HepG2 (cell line): ENCODE measurements around the gene ETS1. TPM values are rescaled to one million over a fixed set of nuclear protein-coding genes. Genes with fewer than 3 reads are reported as not detected.

Experiments
- ATAC-seq: fragments of 200-7000 bp; cut with Tn5 transposase; 3 replicates; pipeline ENCODE4 v1.9.1; 2020; ENCODE audit warnings: mild to moderate bottlenecking, moderate library complexity
- BruUV-seq: library from RNA; stranded (reverse); fragments of 400-500 nt; replicated peaks from 2 replicates; lab custom pipeline; 2021; lab: Mats Ljungman, UMichigan
- CTCF ChIA-PET: fragments of 300-600 bp; formaldehyde crosslinking; extraction: SDS; loops from one replicate; lab custom pipeline; 2021; ENCODE audit warnings: low total read pairs, inconsistent platforms, low intra/inter-chr PET ratio; lab: Yijun Ruan, JAX
- POLR2A ChIA-PET: fragments of 350-600 bp; sonication (Branson Sonifier 250); formaldehyde crosslinking; loops from one replicate; lab custom pipeline; 2020; ENCODE audit warnings: antibody characterized with exemption, inconsistent platforms; lab: Yijun Ruan, JAX
- DNase-seq: peaks from one replicate; pipeline ENCODE4 v3.0.0-alpha.2; 2015; ENCODE audit warnings: low spot score
- FAIRE-seq: peaks from 3 replicates; lab custom pipeline; 2011; peaks lifted over from hg19 to GRCh38; lab: Jason Lieb, UNC
- H2AFZ ChIP-seq: one replicate; pipeline ENCODE4 v1.6.1; 2011; ENCODE audit warnings: low read length, inconsistent platforms
- H3K27ac ChIP-seq: fragments of 300-600 bp; 3 replicates; pipeline ENCODE4 v1.8.0; 2011; ENCODE audit warnings: mixed run types, mild to moderate bottlenecking, mixed read lengths, low read length, inconsistent platforms; ENCODE audit not compliant: insufficient read depth; ENCODE audit errors: extremely low read length
- H3K27me3 ChIP-seq, 2 experiments: fragments of 200-600 bp in 1 of 2; 2 replicates in 1 of 2; 3 replicates in 1 of 2; pipeline versions ENCODE4 v1.6.0 to v1.8.0; 2011; ENCODE audit warnings: low read length in 2 of 2, mild to moderate bottlenecking in 2 of 2, moderate library complexity in 2 of 2, inconsistent platforms in 1 of 2; ENCODE audit not compliant: insufficient read depth in 2 of 2, control insufficient read depth in 1 of 2
- H3K36me3 ChIP-seq, 2 experiments: fragments of 200-600 bp in 1 of 2; replicated peaks in 1 of 2; 2 replicates in 1 of 2; 3 replicates in 1 of 2; pipeline versions ENCODE4 v1.5.1 to v1.8.0; 2011; ENCODE audit warnings: low read length in 2 of 2, inconsistent platforms in 1 of 2; ENCODE audit not compliant: insufficient read depth in 2 of 2, control insufficient read depth in 1 of 2
- H3K4me1 ChIP-seq: 2 replicates; pipeline ENCODE4 v1.5.1; 2012; ENCODE audit warnings: low read length, inconsistent platforms; ENCODE audit not compliant: insufficient read depth
- H3K4me2 ChIP-seq: 2 replicates; pipeline ENCODE4 v1.6.0; 2011; ENCODE audit warnings: low read depth, low read length, inconsistent platforms
- H3K4me3 ChIP-seq, 3 experiments: fragments of 200-600 bp in 1 of 3; sonication (generic), shearing (Covaris generic) in 1 of 3; replicated peaks in 1 of 3; 2 replicates each; pipeline ENCODE4 v1.5.1; 2011 to 2016; ENCODE audit warnings: low read length in 3 of 3, inconsistent platforms in 2 of 3, low read depth in 2 of 3, mild to moderate bottlenecking in 2 of 3, control low read depth in 1 of 3, mixed read lengths in 1 of 3; ENCODE audit not compliant: insufficient read depth in 1 of 3
- H3K79me2 ChIP-seq: one replicate; pipeline ENCODE4 v1.6.1; 2011; ENCODE audit warnings: low read length, inconsistent platforms; ENCODE audit not compliant: insufficient read depth
- H3K9ac ChIP-seq: 2 replicates; pipeline ENCODE4 v1.6.0; 2011; ENCODE audit warnings: mild to moderate bottlenecking, low read depth, low read length, inconsistent platforms; ENCODE audit not compliant: insufficient read depth
- H3K9me3 ChIP-seq: 2 replicates; pipeline ENCODE4 v1.5.1; 2012; ENCODE audit warnings: mild to moderate bottlenecking, low read length
- H4K20me1 ChIP-seq: 2 replicates; pipeline ENCODE4 v1.6.0; 2011; ENCODE audit warnings: inconsistent platforms, mild to moderate bottlenecking, low read length, moderate library complexity; ENCODE audit not compliant: insufficient read depth
- CBFB ChIP-seq: sonication (generic); formaldehyde crosslinking; IDR thresholded peaks from 2 replicates; pipeline ENCODE4 v1.4.0; 2020; ENCODE audit warnings: missing genetic modification reagents
- CEBPB ChIP-seq: IDR thresholded peaks from 2 replicates; pipeline ENCODE4 v1.6.1; 2011; ENCODE audit warnings: low read depth, low read length, improper control_type of control experiment, borderline replicate concordance
- HINFP ChIP-seq: sonication (generic); formaldehyde crosslinking; IDR thresholded peaks from 2 replicates; pipeline ENCODE4 v1.4.0; 2020; ENCODE audit warnings: low read depth, mild to moderate bottlenecking, missing genetic modification reagents
- MEIS1 ChIP-seq: sonication (generic); formaldehyde crosslinking; IDR thresholded peaks from 2 replicates; pipeline ENCODE4 v1.9.0; 2021; ENCODE audit warnings: mild to moderate bottlenecking, missing genetic modification reagents, moderate library complexity, borderline replicate concordance
- MEIS2 ChIP-seq: sonication (generic); formaldehyde crosslinking; IDR thresholded peaks from 2 replicates; pipeline ENCODE4 v1.9.0; 2021; ENCODE audit warnings: mild to moderate bottlenecking, missing genetic modification reagents
- MZF1 ChIP-seq: sonication (generic); formaldehyde crosslinking; IDR thresholded peaks from 2 replicates; pipeline ENCODE4 v1.8.1; 2023; ENCODE audit warnings: mild to moderate bottlenecking, missing genetic modification reagents, borderline replicate concordance
- NFE2 ChIP-seq: sonication (generic); formaldehyde crosslinking; IDR thresholded peaks from 2 replicates; pipeline ENCODE4 v1.4.0; 2020; ENCODE audit warnings: missing genetic modification reagents
- NR1H2 ChIP-seq: sonication (generic); formaldehyde crosslinking; IDR thresholded peaks from 2 replicates; pipeline ENCODE4 v1.8.1; 2022; ENCODE audit warnings: low read depth, missing genetic modification reagents, borderline replicate concordance
- NR2C2 ChIP-seq: sonication (generic); formaldehyde crosslinking; IDR thresholded peaks from 2 replicates; pipeline ENCODE4 v1.4.0; 2020; ENCODE audit warnings: missing genetic modification reagents, mild to moderate bottlenecking, moderate library complexity, borderline replicate concordance
- RFXAP ChIP-seq: sonication (generic); formaldehyde crosslinking; IDR thresholded peaks from 2 replicates; pipeline ENCODE4 v1.4.0; 2020; ENCODE audit warnings: missing genetic modification reagents, borderline replicate concordance
- SYNCRIP ChIP-seq: fragments of 200-400 bp; formaldehyde crosslinking; IDR thresholded peaks from 2 replicates; pipeline ENCODE4 v1.6.1; 2018; ENCODE audit warnings: mild to moderate bottlenecking, low read depth, low read length; ENCODE audit not compliant: insufficient read depth
- ZFAT ChIP-seq: sonication (generic); formaldehyde crosslinking; conservative IDR thresholded peaks from 2 replicates; pipeline ENCODE4 v1.8.1; 2023; ENCODE audit warnings: missing genetic modification reagents, inconsistent platforms
- ZFP82 ChIP-seq: sonication (generic); formaldehyde crosslinking; IDR thresholded peaks from 2 replicates; pipeline ENCODE4 v1.5.1; 2020; ENCODE audit warnings: mild to moderate bottlenecking, missing genetic modification reagents, borderline replicate concordance
- ZNF232 ChIP-seq: sonication (generic); formaldehyde crosslinking; IDR thresholded peaks from 2 replicates; pipeline ENCODE4 v1.4.0; 2020; ENCODE audit warnings: missing genetic modification reagents, borderline replicate concordance
- ZNF367 ChIP-seq: sonication (generic); formaldehyde crosslinking; IDR thresholded peaks from 2 replicates; pipeline ENCODE4 v1.4.0; 2020; ENCODE audit warnings: missing genetic modification reagents, borderline replicate concordance
- ZNF790 ChIP-seq: sonication (generic); formaldehyde crosslinking; IDR thresholded peaks from 2 replicates; pipeline ENCODE4 v1.8.0; 2022; ENCODE audit warnings: missing genetic modification reagents, mild to moderate bottlenecking, borderline replicate concordance
- WGBS: methylation state at CpG from one replicate; pipeline ENCODE4 v1.1.6; 2017; ENCODE audit warnings: low lambda C conversion rate; 5-methylcytosine and 5-hydroxymethylcytosine counted together
- in situ Hi-C: cut with HindIII; loops from 2 replicates; pipeline ENCODE4 v1.10.0; 2017; ENCODE audit warnings: low pct_unique_long_range_greater_than_20kb; ENCODE audit not compliant: extremely low pct_ligation_motif_present
- intact Hi-C: fragments of 100-400 bp; cut with micrococcal nuclease; formaldehyde crosslinking; loops from one replicate; pipeline ENCODE4 v1.10.0; 2022; ENCODE audit not compliant: unreplicated experiment
- polyA plus RNA-seq, 8 experiments: library from polyadenylated mRNA; depleted of rRNA in 3 of 8; stranded (reverse) in 7 of 8; unstranded in 1 of 8; fragments of >200 nt; fragmentation: Illumina TruSeq in 4 of 8; extraction: Trizol in 4 of 8; gene quantifications; 2 replicates each; pipeline versions ENCODE4 v1.2.1 to v1.2.3, GENCODE V29; 2011 to 2016; ENCODE audit warnings: low read depth in 4 of 8, missing spikeins in 1 of 8, mixed read lengths in 1 of 8; ENCODE audit not compliant: insufficient read depth in 1 of 8
- total RNA-seq, 5 experiments: library from RNA; depleted of rRNA; stranded (reverse); fragments of >200 nt; fragmentation: Illumina TruSeq; extraction: Trizol; gene quantifications; 2 replicates each; pipeline ENCODE4 v1.2.3, GENCODE V29; 2016; ENCODE audit warnings: low read depth in 1 of 5
- TF ChIP-seq, protein P1 (sequence below): sonication (generic); formaldehyde crosslinking; IDR thresholded peaks from 2 replicates; pipeline ENCODE4 v1.4.0; 2020; ENCODE audit warnings: missing genetic modification reagents

ETS1 gene
- total and polyA plus RNA-seq, 2 of the 13 experiments (the other 11 are each of a cell fraction or from before 2014, with no cell fraction given): 0.18 to 0.34 TPM

DNA sequence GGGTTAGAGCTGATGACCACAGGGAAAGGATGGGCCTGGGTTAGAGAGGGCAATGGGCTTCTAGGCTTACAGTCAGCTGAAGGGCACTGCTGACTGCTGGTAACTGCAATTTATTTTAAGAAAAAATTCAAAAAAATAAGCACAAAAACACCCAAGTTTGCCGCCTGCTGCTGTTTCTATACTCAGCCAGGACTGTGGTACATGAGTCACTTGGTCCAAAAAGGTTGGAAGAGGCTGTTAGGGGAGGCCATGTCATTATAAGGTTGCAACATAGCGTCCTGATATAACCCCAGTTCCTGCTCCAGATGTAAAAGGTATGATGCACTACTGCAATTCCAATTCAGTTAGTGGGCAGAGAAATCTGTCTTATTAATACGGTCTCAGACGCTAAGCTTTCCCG lies 98.9 kb downstream of the ETS1 start:
- Histone ChIP-seq H3K27me3 (no peaks in the 10 kb centered on the region; a peak in 1 of 5 replicates), H3K4me2 (no peak overlapping the region), H3K4me1 (no peaks in the 10 kb centered on the region), H3K9me3 (no peaks in the 10 kb centered on the region), H3K79me2 (no peaks in the 10 kb centered on the region), H3K9ac (no peak overlapping the region), H3K27ac (no peak overlapping the region), H3K36me3 (no peaks in the 10 kb centered on the region), H2AFZ (no peak overlapping the region), H4K20me1 (no peaks in the 10 kb centered on the region), H3K4me3 (no peak overlapping the region)
- ChIA-PET CTCF (no interaction called here), POLR2A (no interaction called here)
- intact Hi-C loops: no loop called here
- FAIRE-seq (no peak), ATAC-seq (no peak), DNase-seq (no peak)
- WGBS: 32% methylated on average over 5 of the region's 5 CpGs
- no TSS peak for BruUV-seq
- TF ChIP-seq, protein P1, sequence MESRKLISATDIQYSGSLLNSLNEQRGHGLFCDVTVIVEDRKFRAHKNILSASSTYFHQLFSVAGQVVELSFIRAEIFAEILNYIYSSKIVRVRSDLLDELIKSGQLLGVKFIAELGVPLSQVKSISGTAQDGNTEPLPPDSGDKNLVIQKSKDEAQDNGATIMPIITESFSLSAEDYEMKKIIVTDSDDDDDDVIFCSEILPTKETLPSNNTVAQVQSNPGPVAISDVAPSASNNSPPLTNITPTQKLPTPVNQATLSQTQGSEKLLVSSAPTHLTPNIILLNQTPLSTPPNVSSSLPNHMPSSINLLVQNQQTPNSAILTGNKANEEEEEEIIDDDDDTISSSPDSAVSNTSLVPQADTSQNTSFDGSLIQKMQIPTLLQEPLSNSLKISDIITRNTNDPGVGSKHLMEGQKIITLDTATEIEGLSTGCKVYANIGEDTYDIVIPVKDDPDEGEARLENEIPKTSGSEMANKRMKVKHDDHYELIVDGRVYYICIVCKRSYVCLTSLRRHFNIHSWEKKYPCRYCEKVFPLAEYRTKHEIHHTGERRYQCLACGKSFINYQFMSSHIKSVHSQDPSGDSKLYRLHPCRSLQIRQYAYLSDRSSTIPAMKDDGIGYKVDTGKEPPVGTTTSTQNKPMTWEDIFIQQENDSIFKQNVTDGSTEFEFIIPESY: no peak
- TF ChIP-seq CBFB (CRISPR knock-in tag) (no peak), CEBPB (peak; percentile 14; the same call in 1 of the 2 replicates)
- in situ Hi-C loops: no loop called here

GRCh38 chr11:128487978-128488377 lies 99.4 kb downstream of the ETS1 start:
- Histone ChIP-seq H3K79me2 (no peaks in the 10 kb centered on the region), H3K4me2 (no peak overlapping the region), H3K27ac (no peak overlapping the region), H2AFZ (no peak overlapping the region), H3K27me3 (no peaks in the 10 kb centered on the region; a peak in 1 of 5 replicates), H3K36me3 (no peaks in the 10 kb centered on the region), H4K20me1 (no peaks in the 10 kb centered on the region), H3K9me3 (no peaks in the 10 kb centered on the region), H3K9ac (no peak overlapping the region), H3K4me3 (no peak overlapping the region), H3K4me1 (no peaks in the 10 kb centered on the region)
- DNase-seq: no peak
- in situ Hi-C loops (no loop called here), intact Hi-C loops (no loop called here)
- FAIRE-seq: no peak
- CTCF ChIA-PET: no interaction called here
- 37% methylated on average over 5 of the region's 5 CpGs for WGBS
- ATAC-seq: no peak
- POLR2A ChIA-PET: no interaction called here
- no TSS peak for BruUV-seq
- no peak for TF ChIP-seq RFXAP (CRISPR knock-in tag)
- TF ChIP-seq NR1H2 (CRISPR knock-in tag): no peak
- TF ChIP-seq ZNF232: no peak
- no peak for TF ChIP-seq NFE2 (CRISPR knock-in tag)
- no peak for TF ChIP-seq MZF1 (CRISPR knock-in tag)
- no peak for TF ChIP-seq MEIS1 (CRISPR knock-in tag)
- TF ChIP-seq SYNCRIP: no peak
- no peak for TF ChIP-seq NR2C2
- no peak for TF ChIP-seq MEIS2 (CRISPR knock-in tag)
- no peak for TF ChIP-seq HINFP (CRISPR knock-in tag)
- TF ChIP-seq ZFAT (CRISPR knock-in tag): no peak
- no peak for TF ChIP-seq ZNF367 (CRISPR knock-in tag)
- TF ChIP-seq ZNF790: no peak
- TF ChIP-seq ZFP82 (CRISPR knock-in tag): no peak
